ENCODE results near the gene CFAP100.

GRCh38 chr3:126464093-126464492 lies 69.4 kb downstream of the CFAP100 start:
- TF ChIP-seq SUZ12 (IDR thresholded peaks at IDR 0.05; ENCODE audit: extremely low read depth, insufficient read depth, insufficient read length) (no peak), ZNF274 (IDR thresholded peaks at IDR 0.05; ENCODE audit: low read depth, low read length) (no peak), YY1 (IDR thresholded peaks at IDR 0.05; ENCODE audit: insufficient read depth, insufficient read length) (no peak)
